Measurements from ENCODE around the gene CD48.
A peak's percentile ranks its signal among the peaks of the same experiment; 100 is the strongest.
"Not testable (repeated sequence)": the region's sequence is repeated elsewhere in the genome, so short reads cannot be mapped to it uniquely, and the experiment has no call there.

The CD48 gene

GRCh38 chr1:160706526-160707235 is 4.9 kb downstream of the CD48 start:
- Histone ChIP-seq H3F3A (ENCODE audit: control insufficient read depth, insufficient read depth) (0 out of 2 replicates have a peak, but pooled peaks cover 3% of the 10 kb centered on the region), H3K4me1 (ENCODE audit: control insufficient read depth, low read length) (peaks cover 55% of the 10 kb centered on the region), H3K36me3 (ENCODE audit: control insufficient read depth, low read length) (no peaks in the 10 kb centered on the region), H3K4me2 (ENCODE audit: low read length) (peak overlapping the region; percentile 36; the same call in 1 of the 2 replicates), H3K79me2 (ENCODE audit: control insufficient read depth, low read length) (no peaks in the 10 kb centered on the region), H3K4me3 (ENCODE audit: low read length) (peak overlapping the region; percentile 20; the same call in 1 of the 2 replicates), H3K9me2 (replicated peaks; ENCODE audit: control insufficient read depth, low read length) (no peaks in the 10 kb centered on the region), H3K27me3 (ENCODE audit: control insufficient read depth, low read length) (no peaks in the 10 kb centered on the region), H3K9me3 (ENCODE audit: control insufficient read depth, insufficient read depth, low read length) (no peaks in the 10 kb centered on the region), H4K20me1 (ENCODE audit: control insufficient read depth, insufficient read depth, low read depth, low read length) (no peaks in the 10 kb centered on the region), H3K27ac (ENCODE audit: low read depth, low read length) (no peak overlapping the region)
- TF ChIP-seq CTCF (IDR thresholded peaks at IDR 0.05; ENCODE audit: low read depth, low read length, poor library complexity, severe bottlenecking) (no peak), EZH2phosphoT487 (IDR thresholded peaks at IDR 0.05; ENCODE audit: borderline replicate concordance, low read length) (no peak)

- H3K79me2 ChIP-seq (ENCODE audit: control insufficient read depth, low read length): no peaks in the 10 kb centered on the region
- no peak overlapping the region for H3K27ac ChIP-seq (ENCODE audit: low read depth, low read length)
- H3K27me3 ChIP-seq (ENCODE audit: control insufficient read depth, low read length): no peaks in the 10 kb centered on the region
- H3K9me3 ChIP-seq (ENCODE audit: control insufficient read depth, insufficient read depth, low read length): no peaks in the 10 kb centered on the region
- H4K20me1 ChIP-seq (ENCODE audit: control insufficient read depth, insufficient read depth, low read depth, low read length): no peaks in the 10 kb centered on the region
- H3K9me2 ChIP-seq (replicated peaks; ENCODE audit: control insufficient read depth, low read length): no peaks in the 10 kb centered on the region
- 0 out of 2 replicates have a peak, but pooled peaks cover 3% of the 10 kb centered on the region for H3F3A ChIP-seq (ENCODE audit: control insufficient read depth, insufficient read depth)
- TF ChIP-seq EZH2phosphoT487 (IDR thresholded peaks at IDR 0.05; ENCODE audit: borderline replicate concordance, low read length) (no peak), CTCF (IDR thresholded peaks at IDR 0.05; ENCODE audit: low read depth, low read length, poor library complexity, severe bottlenecking) (no peak)
- no peak overlapping the region for H3K4me3 ChIP-seq (ENCODE audit: low read length)
- peaks cover 46% of the 10 kb centered on the region for H3K4me1 ChIP-seq (ENCODE audit: control insufficient read depth, low read length)
- H3K36me3 ChIP-seq (ENCODE audit: control insufficient read depth, low read length): no peaks in the 10 kb centered on the region
- H3K4me2 ChIP-seq (ENCODE audit: low read length): no peak overlapping the region
These were observed 5.9 kb downstream of the CD48 start for GRCh38 chr1:160705742-160706141.

- H3K4me2 ChIP-seq (ENCODE audit: low read length); H3K36me3 ChIP-seq (ENCODE audit: control insufficient read depth, low read length): not testable (repeated sequence)
- peaks cover 41% of the 10 kb centered on the region for H3K4me1 ChIP-seq (ENCODE audit: control insufficient read depth, low read length)
These were observed 6.4 kb downstream of the CD48 start for GRCh38 chr1:160705212-160705621.

GRCh38 chr1:160704250-160704649 is 7.4 kb downstream of the CD48 start:
- no peak for TF ChIP-seq EZH2phosphoT487 (IDR thresholded peaks at IDR 0.05; ENCODE audit: borderline replicate concordance, low read length)
- no peak for TF ChIP-seq CTCF (IDR thresholded peaks at IDR 0.05; ENCODE audit: low read depth, low read length, poor library complexity, severe bottlenecking)
- Histone ChIP-seq H3K9me3 (ENCODE audit: control insufficient read depth, insufficient read depth, low read length) (no peaks in the 10 kb centered on the region), H3K4me1 (ENCODE audit: control insufficient read depth, low read length) (peaks cover 31% of the 10 kb centered on the region)

More at GRCh38 chr1:160705212-160705621, 6.4 kb downstream of the CD48 start:
- H3K79me2 ChIP-seq (ENCODE audit: control insufficient read depth, low read length); H3K27me3 ChIP-seq (ENCODE audit: control insufficient read depth, low read length); H3K9me2 ChIP-seq (replicated peaks; ENCODE audit: control insufficient read depth, low read length); H3K27ac ChIP-seq (ENCODE audit: low read depth, low read length); H3K4me3 ChIP-seq (ENCODE audit: low read length); H4K20me1 ChIP-seq (ENCODE audit: control insufficient read depth, insufficient read depth, low read depth, low read length); H3F3A ChIP-seq (ENCODE audit: control insufficient read depth, insufficient read depth); H3K9me3 ChIP-seq (ENCODE audit: control insufficient read depth, insufficient read depth, low read length): not testable (repeated sequence)

More at GRCh38 chr1:160704250-160704649, 7.4 kb downstream of the CD48 start:
- H4K20me1 ChIP-seq (ENCODE audit: control insufficient read depth, insufficient read depth, low read depth, low read length): no peaks in the 10 kb centered on the region
- H3K36me3 ChIP-seq (ENCODE audit: control insufficient read depth, low read length): no peaks in the 10 kb centered on the region
- no peaks in the 10 kb centered on the region for H3K79me2 ChIP-seq (ENCODE audit: control insufficient read depth, low read length)
- H3K27me3 ChIP-seq (ENCODE audit: control insufficient read depth, low read length): no peaks in the 10 kb centered on the region
- 0 out of 2 replicates have a peak, but pooled peaks cover 3% of the 10 kb centered on the region for H3F3A ChIP-seq (ENCODE audit: control insufficient read depth, insufficient read depth)
- H3K27ac ChIP-seq (ENCODE audit: low read depth, low read length): no peak overlapping the region
- H3K4me3 ChIP-seq (ENCODE audit: low read length): no peak overlapping the region
- H3K4me2 ChIP-seq (ENCODE audit: low read length): no peak overlapping the region
- H3K9me2 ChIP-seq (replicated peaks; ENCODE audit: control insufficient read depth, low read length): no peaks in the 10 kb centered on the region

Data from DOHH2 (cell line).